GM19452 (cell line): Measurements from ENCODE around the gene TRMU.

Experiments used
- ATAC-seq: cut with Tn5 transposase; IDR thresholded peaks from one replicate; pipeline ENCODE4 v1.9.1; 2021; ENCODE audit not compliant: unreplicated experiment

TRMU gene

GRCh38 chr22:46406349-46406748 is 70.8 kb downstream of the TRMU start:
- no peak for ATAC-seq

- ATAC-seq: no peak
Observed at GRCh38 chr22:46406791-46407190, 71.3 kb downstream of the TRMU start.
